ENCODE data around the gene FPR1.

DNA sequence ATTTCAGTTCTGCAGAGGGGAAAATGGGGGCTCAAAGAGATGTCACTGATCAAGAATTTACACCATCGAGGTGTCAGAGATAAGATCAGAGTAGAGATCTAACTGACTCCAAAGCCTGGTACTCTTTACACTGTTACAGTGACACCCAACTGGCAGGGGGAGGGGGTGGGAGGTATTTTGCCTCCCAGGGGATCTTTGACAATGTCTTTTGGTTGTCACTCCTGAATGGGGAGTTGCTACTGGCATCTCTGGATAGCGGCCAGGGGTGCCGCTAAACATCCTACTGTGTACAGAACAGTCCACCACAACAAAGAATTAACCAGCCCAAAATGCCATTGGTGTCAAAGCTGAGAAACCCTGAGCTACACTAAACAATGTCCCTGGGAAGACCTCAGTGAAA, 46.4 kb upstream of the FPR1 start:
- TF ChIP-seq, protein P1, sequence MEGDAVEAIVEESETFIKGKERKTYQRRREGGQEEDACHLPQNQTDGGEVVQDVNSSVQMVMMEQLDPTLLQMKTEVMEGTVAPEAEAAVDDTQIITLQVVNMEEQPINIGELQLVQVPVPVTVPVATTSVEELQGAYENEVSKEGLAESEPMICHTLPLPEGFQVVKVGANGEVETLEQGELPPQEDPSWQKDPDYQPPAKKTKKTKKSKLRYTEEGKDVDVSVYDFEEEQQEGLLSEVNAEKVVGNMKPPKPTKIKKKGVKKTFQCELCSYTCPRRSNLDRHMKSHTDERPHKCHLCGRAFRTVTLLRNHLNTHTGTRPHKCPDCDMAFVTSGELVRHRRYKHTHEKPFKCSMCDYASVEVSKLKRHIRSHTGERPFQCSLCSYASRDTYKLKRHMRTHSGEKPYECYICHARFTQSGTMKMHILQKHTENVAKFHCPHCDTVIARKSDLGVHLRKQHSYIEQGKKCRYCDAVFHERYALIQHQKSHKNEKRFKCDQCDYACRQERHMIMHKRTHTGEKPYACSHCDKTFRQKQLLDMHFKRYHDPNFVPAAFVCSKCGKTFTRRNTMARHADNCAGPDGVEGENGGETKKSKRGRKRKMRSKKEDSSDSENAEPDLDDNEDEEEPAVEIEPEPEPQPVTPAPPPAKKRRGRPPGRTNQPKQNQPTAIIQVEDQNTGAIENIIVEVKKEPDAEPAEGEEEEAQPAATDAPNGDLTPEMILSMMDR (conservative IDR thresholded peaks at IDR 0.05; ENCODE audit: low read depth, low read length) = no peak
- TF ChIP-seq RAD21 (IDR thresholded peaks at IDR 0.05; ENCODE audit: low read length) = no peak
- no peak for TF ChIP-seq MAFK (IDR thresholded peaks at IDR 0.05; ENCODE audit: low read depth, low read length)
- TF ChIP-seq CEBPB (IDR thresholded peaks at IDR 0.05; ENCODE audit: low read depth, low read length) = no peak
- TF ChIP-seq, protein P2, sequence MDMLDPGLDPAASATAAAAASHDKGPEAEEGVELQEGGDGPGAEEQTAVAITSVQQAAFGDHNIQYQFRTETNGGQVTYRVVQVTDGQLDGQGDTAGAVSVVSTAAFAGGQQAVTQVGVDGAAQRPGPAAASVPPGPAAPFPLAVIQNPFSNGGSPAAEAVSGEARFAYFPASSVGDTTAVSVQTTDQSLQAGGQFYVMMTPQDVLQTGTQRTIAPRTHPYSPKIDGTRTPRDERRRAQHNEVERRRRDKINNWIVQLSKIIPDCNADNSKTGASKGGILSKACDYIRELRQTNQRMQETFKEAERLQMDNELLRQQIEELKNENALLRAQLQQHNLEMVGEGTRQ (IDR thresholded peaks at IDR 0.05; ENCODE audit: low read depth, low read length) = no peak
- no peak for TF ChIP-seq MXI1 (IDR thresholded peaks at IDR 0.05; ENCODE audit: borderline replicate concordance, low read depth, low read length)
- TF ChIP-seq POLR2A (IDR thresholded peaks at IDR 0.05; ENCODE audit: low read depth, low read length) = no peak
- no peak for TF ChIP-seq SMC3 (IDR thresholded peaks at IDR 0.05; ENCODE audit: low read depth, low read length)
- TF ChIP-seq FOS (IDR thresholded peaks at IDR 0.05; ENCODE audit: low read depth, low read length) = no peak
